Endothelial cell of umbilical vein (primary cell): Measurements from ENCODE around the gene DPF1. TPM values are rescaled to one million over a fixed set of nuclear protein-coding genes. Genes with fewer than 3 reads are reported as not detected.
A peak's percentile ranks its signal among the peaks of the same experiment; 100 is the strongest.

Experiments used
- BruUV-seq: library from RNA; stranded (reverse); fragments of 400-500 nt; replicated peaks from 2 replicates; lab custom pipeline; 2021; lab: Mats Ljungman, UMichigan
- CTCF ChIA-PET: fragments of 300-600, 350-600 bp; sonication (Branson Sonifier 250); formaldehyde crosslinking; loops from one replicate; lab custom pipeline; 2021; ENCODE audit warnings: antibody characterized with exemption, inconsistent platforms; lab: Charles Lee
- POLR2A ChIA-PET: fragments of 300-600, 350-600 bp; sonication (Branson Sonifier 250); formaldehyde crosslinking; loops from one replicate; lab custom pipeline; 2021; ENCODE audit warnings: antibody characterized with exemption, inconsistent platforms; lab: Charles Lee
- DNase-seq: peaks from one replicate; pipeline ENCODE4 v3.0.0-alpha.2; 2011; ENCODE audit warnings: low read depth, low spot score
- FAIRE-seq: peaks from 2 replicates; lab custom pipeline; 2011; peaks lifted over from hg19 to GRCh38; lab: Jason Lieb, UNC
- H2AFZ ChIP-seq: 2 replicates; pipeline ENCODE4 v1.6.0; 2012; ENCODE audit warnings: low read depth, low read length, control low read depth, inconsistent platforms
- H3K27ac ChIP-seq: 2 replicates; pipeline ENCODE4 v1.5.1; 2011; ENCODE audit warnings: low read depth, mild to moderate bottlenecking, control low read depth, low read length, moderate library complexity; ENCODE audit not compliant: insufficient read depth
- H3K27me3 ChIP-seq, 2 experiments: 2 replicates each; pipeline versions ENCODE4 v1.6.0 to v1.6.1; 2011; ENCODE audit warnings: low read length in 2 of 2, mixed read lengths in 1 of 2; ENCODE audit not compliant: control insufficient read depth in 2 of 2, insufficient read depth in 2 of 2
- H3K36me3 ChIP-seq, 2 experiments: 2 replicates in 1 of 2; 3 replicates in 1 of 2; pipeline ENCODE4 v1.5.1; 2011; ENCODE audit warnings: low read length in 2 of 2, mild to moderate bottlenecking in 1 of 2, moderate library complexity in 1 of 2; ENCODE audit not compliant: control insufficient read depth in 2 of 2, insufficient read depth in 2 of 2; ENCODE audit errors: extremely low read depth in 1 of 2
- H3K4me1 ChIP-seq: 3 replicates; pipeline ENCODE4 v1.5.1; 2011; ENCODE audit warnings: mild to moderate bottlenecking, low read length; ENCODE audit not compliant: control insufficient read depth, insufficient read depth; ENCODE audit errors: extremely low read depth
- H3K4me2 ChIP-seq: 2 replicates; pipeline ENCODE4 v1.6.1; 2011; ENCODE audit warnings: low read length, control low read depth, mixed read lengths; ENCODE audit not compliant: insufficient read depth
- H3K4me3 ChIP-seq, 3 experiments: fragments of 200-600 bp in 1 of 3; sonication (generic), shearing (Covaris generic) in 1 of 3; replicated peaks in 1 of 3; 2 replicates each; pipeline ENCODE4 v1.5.1; 2011 to 2016; ENCODE audit warnings: control low read depth in 3 of 3, low read length in 3 of 3, mild to moderate bottlenecking in 2 of 3, inconsistent platforms in 1 of 3, low read depth in 1 of 3, moderate library complexity in 1 of 3; ENCODE audit not compliant: insufficient read depth in 1 of 3
- H3K79me2 ChIP-seq: 2 replicates; pipeline ENCODE4 v1.6.0; 2012; ENCODE audit warnings: low read length, inconsistent platforms; ENCODE audit not compliant: control insufficient read depth, insufficient read depth
- H3K9ac ChIP-seq: replicated peaks from 2 replicates; pipeline ENCODE3; 2011; ENCODE audit warnings: low read length, control low read depth; ENCODE audit not compliant: insufficient read depth; ENCODE audit errors: extremely low read depth
- H3K9me1 ChIP-seq: replicated peaks from 3 replicates; pipeline ENCODE4 v1.6.0; 2011; ENCODE audit warnings: mild to moderate bottlenecking, low read length; ENCODE audit not compliant: control insufficient read depth, insufficient read depth; ENCODE audit errors: extremely low read depth
- H3K9me3 ChIP-seq: replicated peaks from 2 replicates; pipeline ENCODE4 v1.5.1; 2012; ENCODE audit warnings: low read length, inconsistent platforms; ENCODE audit not compliant: control insufficient read depth, insufficient read depth
- H4K20me1 ChIP-seq: replicated peaks from 2 replicates; pipeline ENCODE3; 2011; ENCODE audit warnings: mild to moderate bottlenecking, low read length; ENCODE audit not compliant: control insufficient read depth, insufficient read depth; ENCODE audit errors: extremely low read depth
- CTCF ChIP-seq, 2 donors: IDR thresholded peaks; 1 replicate in 1 of 2; 2 replicates in 1 of 2; pipeline ENCODE4 v1.5.1; 2011; ENCODE audit warnings: low read length in 2 of 2, mild to moderate bottlenecking in 2 of 2, moderate library complexity in 2 of 2, control low read depth in 1 of 2, inconsistent platforms in 1 of 2, low read depth in 1 of 2; ENCODE audit not compliant: insufficient read depth in 1 of 2; ENCODE audit errors: extremely low read depth in 1 of 2
- EZH2 ChIP-seq: IDR thresholded peaks from 2 replicates; pipeline ENCODE4 v1.6.1; 2012; ENCODE audit warnings: borderline replicate concordance, low read depth, mild to moderate bottlenecking, moderate library complexity, low read length, inconsistent platforms; ENCODE audit not compliant: severe bottlenecking
- FOS ChIP-seq: IDR thresholded peaks from 2 replicates; pipeline ENCODE4 v1.6.1; 2011; ENCODE audit warnings: mild to moderate bottlenecking, low read length, moderate library complexity, borderline replicate concordance; ENCODE audit not compliant: insufficient read depth
- GATA2 ChIP-seq: IDR thresholded peaks from 2 replicates; pipeline ENCODE4 v1.7.0; 2011; ENCODE audit warnings: low read depth, mild to moderate bottlenecking, moderate library complexity, mixed read lengths, low read length; ENCODE audit not compliant: insufficient read length, insufficient read depth
- JUN ChIP-seq: IDR thresholded peaks from 2 replicates; pipeline ENCODE4 v1.6.1; 2011; ENCODE audit warnings: borderline replicate concordance, low read depth; ENCODE audit not compliant: insufficient read length, insufficient read depth
- MAX ChIP-seq: IDR thresholded peaks from 2 replicates; pipeline ENCODE4 v1.6.1; 2011; ENCODE audit not compliant: insufficient read depth, insufficient read length
- MYC ChIP-seq: IDR thresholded peaks from one replicate; pipeline ENCODE4 v1.6.1; 2011; ENCODE audit warnings: mild to moderate bottlenecking, low read depth, low read length
- POLR2A ChIP-seq: IDR thresholded peaks from 2 replicates; pipeline ENCODE4 v1.6.1; 2012; ENCODE audit warnings: low read depth, mild to moderate bottlenecking, control low read depth, low read length
- POLR2AphosphoS5 ChIP-seq: IDR thresholded peaks from 2 replicates; pipeline ENCODE4 v1.6.1; 2012; ENCODE audit warnings: low read depth, mild to moderate bottlenecking, control low read depth, low read length, moderate library complexity; ENCODE audit not compliant: insufficient read depth
- dilution Hi-C: fragments of 300-500 bp; cut with MboI; formaldehyde crosslinking; loops from one replicate; pipeline ENCODE4 v1.15.0; 2019; ENCODE audit warnings: low sequenced_read_pairs; ENCODE audit not compliant: extremely low pct_ligation_motif_present
- intact Hi-C: fragments of 100-400 bp; cut with micrococcal nuclease; formaldehyde crosslinking; loops from one replicate; pipeline ENCODE4 v1.10.0; 2022
- polyA plus RNA-seq, 4 experiments: library from polyadenylated mRNA; depleted of rRNA in 3 of 4; stranded (reverse) in 3 of 4; unstranded in 1 of 4; fragments of >200 nt; gene quantifications; 2 replicates each; pipeline versions ENCODE4 v1.2.1 to v1.2.3, GENCODE V29; 2011 to 2012; ENCODE audit warnings: missing spikeins in 1 of 4
- total RNA-seq: library from RNA; stranded (reverse); gene quantifications from 2 replicates; pipeline ENCODE4 v1.2.3, GENCODE V29; 2021

Gene DPF1
- total and polyA plus RNA-seq, 2 donors (not counting 3 experiments of a cell fraction or from before 2014, with no cell fraction given), result 2.0 to 3.9 TPM

- intact Hi-C loops (loop anchor here (1.0 to 10.0 kb wide), 2 partner anchors 219 to 325 kb away; no protein-coding TSS in a partner anchor), dilution Hi-C loops (no loop called here)
- no peaks in the 10 kb centered on the region for H4K20me1 ChIP-seq
- H3K4me3 ChIP-seq, result peak overlapping the region; percentile 6 to 60 (median 31)
- DNase-seq, result no peak
- no peak for FAIRE-seq
- no peaks in the 10 kb centered on the region for H3K79me2 ChIP-seq
- H3K9me3 ChIP-seq, result no peaks in the 10 kb centered on the region
- H3K27ac ChIP-seq, result no peak overlapping the region
- H3K4me2 ChIP-seq, result peak overlapping the region; percentile 61
- POLR2A ChIA-PET, result no interaction called here
- H3K9me1 ChIP-seq, result no peaks in the 10 kb centered on the region
- no peaks in the 10 kb centered on the region for H3K36me3 ChIP-seq
- H3K9ac ChIP-seq, result no peak overlapping the region
- peaks cover 2 to 5% of the 10 kb centered on the region in 2 experiments for H3K27me3 ChIP-seq
- peak overlapping the region; percentile 53 for H2AFZ ChIP-seq
- TF ChIP-seq FOS (no peak), POLR2AphosphoS5 (no peak), MYC (no peak), MAX (no peak), GATA2 (no peak), JUN (no peak), CTCF (IDR thresholded peaks at IDR 0.05; ENCODE audit: extremely low read depth in 1 of 2, insufficient read depth in 1 of 2, low read depth in 1 of 2, low read length in 2 of 2) (no peak), POLR2A (no peak), EZH2 (no peak)
- peaks cover 5% of the 10 kb centered on the region for H3K4me1 ChIP-seq
- no TSS peak for BruUV-seq
- CTCF ChIA-PET, result no interaction called here
These were observed 407 bp downstream of the DPF1 start for GRCh38 chr19:38223617-38224013.
